Measurements from ENCODE around the gene ITSN2. TPM values are rescaled to one million over a fixed set of nuclear protein-coding genes. Genes with fewer than 3 reads are reported as not detected.

The ITSN2 gene
- total and polyA plus RNA-seq, 2 of the 8 experiments (the other 6 are each of a cell fraction or from before 2014, with no cell fraction given): 9.3 to 17.0 TPM

DNA sequence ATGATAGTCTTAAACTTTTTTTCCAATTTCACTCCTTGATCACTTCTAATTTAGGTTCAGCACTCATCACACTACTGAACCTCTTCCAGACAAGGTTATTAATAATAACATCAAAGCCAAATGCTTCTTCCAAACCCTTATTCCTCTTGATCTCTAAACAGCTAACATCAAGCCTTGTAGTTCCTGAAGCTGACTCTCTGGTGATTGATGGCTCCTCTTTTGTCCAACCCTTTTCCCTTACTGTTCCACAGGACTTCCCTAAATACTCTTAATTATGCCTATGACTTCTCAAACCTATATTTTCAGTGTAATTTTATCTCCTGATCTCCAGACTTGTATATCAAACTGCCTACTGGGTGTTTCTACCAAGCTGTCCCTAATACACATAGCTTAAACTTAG, 101.6 kb downstream of the ITSN2 start:
- H3K4ac ChIP-seq (replicated peaks; ENCODE audit: insufficient read length, low read depth, low read length): no peak overlapping the region
- H4K8ac ChIP-seq (ENCODE audit: extremely low read depth, insufficient read depth, low read length): no peak overlapping the region
- H2AK5ac ChIP-seq (ENCODE audit: low read depth, low read length): no peak overlapping the region
- no peaks in the 10 kb centered on the region for H3K9me3 ChIP-seq (ENCODE audit: insufficient read depth in 2 of 2, low read depth in 1 of 2, low read length in 1 of 2)
- no peaks in the 10 kb centered on the region for H3K27me3 ChIP-seq (replicated peaks in 1 of 4; ENCODE audit: control insufficient read depth in 3 of 4, extremely low read depth in 1 of 4, insufficient read depth in 3 of 4, low read length in 3 of 4)
- H3K79me2 ChIP-seq (ENCODE audit: control insufficient read depth in 1 of 2, insufficient read depth in 2 of 2, low read length in 2 of 2): no peaks in the 10 kb centered on the region
- H2AFZ ChIP-seq (ENCODE audit: low read length): no peak overlapping the region
- no peak overlapping the region for H3K4me3 ChIP-seq (ENCODE audit: extremely low read depth in 1 of 4, insufficient read depth in 2 of 4, low read depth in 3 of 4, low read length in 4 of 4)
- H3K23ac ChIP-seq (ENCODE audit: insufficient read length): no peak overlapping the region
- no peak overlapping the region for H3K27ac ChIP-seq (ENCODE audit: low read depth, low read length)
- no peaks in the 10 kb centered on the region for H4K20me1 ChIP-seq (replicated peaks in 1 of 2; ENCODE audit: control insufficient read depth in 1 of 2, insufficient read depth in 2 of 2, low read length in 2 of 2)
- no peak overlapping the region for H3K14ac ChIP-seq (ENCODE audit: insufficient read length)
- no peak overlapping the region for H4K5ac ChIP-seq (ENCODE audit: insufficient read length, low read depth, low read length)
- peaks cover 0 to 4% (median 0%) of the 10 kb centered on the region in 4 experiments; a peak in 1 of 8 replicates for H3K36me3 ChIP-seq (ENCODE audit: control insufficient read depth in 2 of 4, insufficient read depth in 4 of 4, low read length in 3 of 4)
- no peak overlapping the region for H2BK15ac ChIP-seq (ENCODE audit: low read length)
- no peak overlapping the region for H3K4me2 ChIP-seq (ENCODE audit: insufficient read depth in 1 of 2, low read depth in 2 of 2, low read length in 2 of 2)
- no peak overlapping the region for H2BK120ac ChIP-seq (replicated peaks; ENCODE audit: low read depth, low read length)
- H2BK20ac ChIP-seq (ENCODE audit: low read length): no peak overlapping the region
- H3K23me2 ChIP-seq (ENCODE audit: low read depth, low read length): no peaks in the 10 kb centered on the region
- no peak for DNase-seq (ENCODE audit: low read depth in 1 of 2, low spot score in 2 of 2)
- no peak overlapping the region for H2BK5ac ChIP-seq (ENCODE audit: low read depth, low read length)
- H3K18ac ChIP-seq (ENCODE audit: extremely low read depth, low read length): no peak overlapping the region
- TF ChIP-seq KDM1A (IDR thresholded peaks at IDR 0.05; ENCODE audit: borderline replicate concordance, low read length) (no peak), ASH2L (IDR thresholded peaks at IDR 0.05; ENCODE audit: low read length) (no peak), CHD1 (IDR thresholded peaks at IDR 0.05; ENCODE audit: low read depth, low read length) (no peak), TAF1 (IDR thresholded peaks at IDR 0.05; ENCODE audit: low read depth, low read length) (no peak), RXRA (IDR thresholded peaks at IDR 0.05; ENCODE audit: insufficient read depth, low read depth, low read length) (no peak), SUZ12 (IDR thresholded peaks at IDR 0.05; ENCODE audit: low read length) (no peak), HDAC6 (IDR thresholded peaks at IDR 0.05; ENCODE audit: low read depth, low read length) (no peak), SP2 (IDR thresholded peaks at IDR 0.05; ENCODE audit: low read length) (no peak)
- TF ChIP-seq, protein P1, sequence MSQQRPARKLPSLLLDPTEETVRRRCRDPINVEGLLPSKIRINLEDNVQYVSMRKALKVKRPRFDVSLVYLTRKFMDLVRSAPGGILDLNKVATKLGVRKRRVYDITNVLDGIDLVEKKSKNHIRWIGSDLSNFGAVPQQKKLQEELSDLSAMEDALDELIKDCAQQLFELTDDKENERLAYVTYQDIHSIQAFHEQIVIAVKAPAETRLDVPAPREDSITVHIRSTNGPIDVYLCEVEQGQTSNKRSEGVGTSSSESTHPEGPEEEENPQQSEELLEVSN (IDR thresholded peaks at IDR 0.05): no peak
- POLR2A ChIA-PET (ENCODE audit: partially characterized antibody): no interaction called here
- H2BK12ac ChIP-seq (ENCODE audit: low read depth, low read length): no peak overlapping the region
- CTCF ChIA-PET (ENCODE audit: partially characterized antibody): no interaction called here
- H3K79me1 ChIP-seq (ENCODE audit: low read depth, low read length): no peaks in the 10 kb centered on the region
- H3K9ac ChIP-seq (replicated peaks in 1 of 4; ENCODE audit: extremely low read depth in 1 of 4, low read depth in 3 of 4, low read length in 3 of 4): no peak overlapping the region
- no peaks in the 10 kb centered on the region for H3K4me1 ChIP-seq (replicated peaks in 1 of 4; ENCODE audit: control insufficient read depth in 3 of 4, insufficient read depth in 4 of 4, low read length in 3 of 4)
- H4K91ac ChIP-seq (replicated peaks; ENCODE audit: insufficient read length, low read length): no peak overlapping the region
- FAIRE-seq: no peak
- no peak overlapping the region for H3K56ac ChIP-seq (replicated peaks; ENCODE audit: insufficient read length, low read depth, low read length)

All from H1 (cell line).